ENCODE measurements around the gene MLKL.

MLKL gene

GRCh38 chr16:74718140-74718539 lies 17.5 kb upstream of the MLKL start:
- TF ChIP-seq CTCF (IDR thresholded peaks at IDR 0.05), result no peak
- Histone ChIP-seq H3K27ac (no peak overlapping the region), H3K27me3 (no peaks in the 10 kb centered on the region), H3K4me1 (ENCODE audit: control insufficient read depth in 1 of 2, insufficient read depth in 1 of 2, low read depth in 1 of 2, low read length in 1 of 2) (peaks cover 0 to 4% of the 10 kb centered on the region in 2 experiments), H3K9me3 (no peaks in the 10 kb centered on the region), H3K36me3 (no peaks in the 10 kb centered on the region), H3K4me3 (ENCODE audit: low read depth in 1 of 2, low read length in 1 of 2) (no peak overlapping the region)

- Histone ChIP-seq H3K36me3 (no peaks in the 10 kb centered on the region), H3K27ac (no peak overlapping the region), H3K4me1 (ENCODE audit: control insufficient read depth in 1 of 2, insufficient read depth in 1 of 2, low read depth in 1 of 2, low read length in 1 of 2) (peaks cover 0 to 3% of the 10 kb centered on the region in 2 experiments), H3K27me3 (no peaks in the 10 kb centered on the region), H3K9me3 (no peaks in the 10 kb centered on the region), H3K4me3 (ENCODE audit: low read depth in 1 of 2, low read length in 1 of 2) (no peak overlapping the region)
- no peak for TF ChIP-seq CTCF (IDR thresholded peaks at IDR 0.05)
These were observed 16.7 kb upstream of the MLKL start for GRCh38 chr16:74717367-74717766.

- Histone ChIP-seq H3K27me3 (no peaks in the 10 kb centered on the region), H3K4me3 (ENCODE audit: low read depth in 1 of 2, low read length in 1 of 2) (no peak overlapping the region), H3K36me3 (no peaks in the 10 kb centered on the region), H3K4me1 (ENCODE audit: control insufficient read depth in 1 of 2, insufficient read depth in 1 of 2, low read depth in 1 of 2, low read length in 1 of 2) (peaks cover 0 to under 1% of the 10 kb centered on the region in 2 experiments), H3K9me3 (no peaks in the 10 kb centered on the region), H3K27ac (no peak overlapping the region)
- no peak for TF ChIP-seq CTCF (IDR thresholded peaks at IDR 0.05)
These were observed 15.7 kb upstream of the MLKL start for GRCh38 chr16:74716355-74716754.

DNA sequence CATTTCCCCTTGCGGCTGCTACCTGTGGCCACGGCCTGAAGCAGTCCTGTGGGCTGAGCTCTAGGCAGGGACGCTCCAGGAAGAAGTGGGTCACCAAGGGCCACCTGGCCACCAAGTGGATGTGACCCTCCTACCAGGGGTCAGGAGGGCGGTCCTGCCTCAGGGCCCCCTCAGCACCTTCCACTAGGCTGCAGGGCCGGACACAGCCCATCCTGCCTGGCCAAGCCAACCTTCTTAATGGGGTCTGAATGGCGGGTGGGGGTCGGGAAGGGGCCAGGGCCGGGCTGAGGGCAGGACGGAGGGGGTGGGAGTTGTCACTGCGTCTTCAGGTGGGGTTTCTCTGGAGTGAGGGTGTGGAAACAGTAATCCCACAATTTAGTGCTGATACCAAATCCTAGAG lies 13.2 kb upstream of the MLKL start:
- Histone ChIP-seq H3K27ac (no peak overlapping the region), H3K4me3 (ENCODE audit: low read depth in 1 of 2, low read length in 1 of 2) (no peak overlapping the region), H3K9me3 (no peaks in the 10 kb centered on the region), H3K4me1 (ENCODE audit: control insufficient read depth in 1 of 2, insufficient read depth in 1 of 2, low read depth in 1 of 2, low read length in 1 of 2) (peaks cover 10 to 14% of the 10 kb centered on the region in 2 experiments), H3K27me3 (no peaks in the 10 kb centered on the region), H3K36me3 (no peaks in the 10 kb centered on the region)
- TF ChIP-seq CTCF (IDR thresholded peaks at IDR 0.05), result no peak

DNA sequence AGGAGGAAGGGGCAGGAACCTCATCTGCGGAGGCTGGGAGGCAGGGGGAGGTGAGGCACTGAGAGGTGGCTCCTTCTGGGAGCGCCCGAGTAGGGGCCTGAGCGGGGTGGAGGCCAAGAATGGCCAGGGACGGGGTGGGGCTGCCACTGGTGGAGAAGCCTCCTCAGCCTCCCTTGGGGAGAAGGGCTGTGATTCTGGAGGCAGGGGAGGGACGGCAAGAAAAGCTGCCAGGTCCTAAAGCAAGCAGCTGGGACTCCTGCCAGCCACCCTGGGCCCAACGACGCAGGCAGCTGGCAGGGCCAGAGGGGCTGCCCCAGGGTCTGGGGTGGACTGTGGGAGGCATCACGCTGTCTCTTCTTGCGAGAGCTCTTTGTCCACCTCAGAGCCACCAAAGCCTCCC lies 12.7 kb upstream of the MLKL start:
- no peaks in the 10 kb centered on the region for H3K36me3 ChIP-seq
- H3K27ac ChIP-seq, result no peak overlapping the region
- no peaks in the 10 kb centered on the region for H3K9me3 ChIP-seq
- TF ChIP-seq CTCF (IDR thresholded peaks at IDR 0.05), result no peak
- no peaks in the 10 kb centered on the region for H3K27me3 ChIP-seq
- H3K4me3 ChIP-seq (ENCODE audit: low read depth in 1 of 2, low read length in 1 of 2), result no peak overlapping the region
- H3K4me1 ChIP-seq (ENCODE audit: control insufficient read depth in 1 of 2, insufficient read depth in 1 of 2, low read depth in 1 of 2, low read length in 1 of 2), result peaks cover 15 to 20% of the 10 kb centered on the region in 2 experiments

- Histone ChIP-seq H3K36me3 (no peaks in the 10 kb centered on the region), H3K4me1 (ENCODE audit: control insufficient read depth in 1 of 2, insufficient read depth in 1 of 2, low read depth in 1 of 2, low read length in 1 of 2) (peaks cover 17 to 30% of the 10 kb centered on the region in 2 experiments), H3K27ac (no peak overlapping the region), H3K27me3 (no peaks in the 10 kb centered on the region), H3K9me3 (no peaks in the 10 kb centered on the region), H3K4me3 (ENCODE audit: low read depth in 1 of 2, low read length in 1 of 2) (no peak overlapping the region)
- TF ChIP-seq CTCF (IDR thresholded peaks at IDR 0.05), result no peak
These were observed 11.3 kb upstream of the MLKL start for GRCh38 chr16:74711938-74712337.
